NCI-H2107 (cell line): ENCODE results near the gene VPS50.
"Not testable (repeated sequence)": the region's sequence is repeated elsewhere in the genome, so short reads cannot be mapped to it uniquely, and the experiment has no call there.

Experiments
- DNase-seq: peaks from one replicate; lab custom pipeline; 2025; lab: John Stamatoyannopoulos, UW

Gene VPS50

GRCh38 chr7:93337052-93337451 is 104.9 kb downstream of the VPS50 start:
- DNase-seq = no peak

- DNase-seq = not testable (repeated sequence)
Observed at GRCh38 chr7:93342178-93342577, 110.0 kb downstream of the VPS50 start.

GRCh38 chr7:93350338-93350737 is 118.2 kb downstream of the VPS50 start:
- no peak for DNase-seq

- DNase-seq = no peak
Observed at GRCh38 chr7:93352881-93353280, 120.7 kb downstream of the VPS50 start.

DNA sequence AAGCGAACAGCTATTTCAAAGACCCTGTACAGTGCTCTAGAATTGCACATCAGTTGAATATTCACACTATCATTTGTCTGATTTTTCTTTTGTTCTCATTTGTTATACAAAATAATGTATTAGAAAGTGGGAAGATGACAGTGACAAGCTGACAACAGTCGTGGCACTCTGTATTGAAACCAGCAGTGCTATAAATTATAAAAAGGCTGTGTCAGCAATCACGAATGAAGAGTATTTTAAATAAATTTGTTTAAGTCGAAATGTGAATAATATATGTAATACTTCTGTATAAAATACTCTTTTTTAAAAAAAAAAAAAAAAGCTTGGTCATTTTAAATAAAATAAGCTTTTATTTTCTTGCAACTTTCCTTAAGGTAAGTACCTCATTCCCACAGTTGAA is 122.6 kb downstream of the VPS50 start:
- DNase-seq = no peak

GRCh38 chr7:93359520-93360198 is 127.5 kb downstream of the VPS50 start:
- DNase-seq = no peak

DNA sequence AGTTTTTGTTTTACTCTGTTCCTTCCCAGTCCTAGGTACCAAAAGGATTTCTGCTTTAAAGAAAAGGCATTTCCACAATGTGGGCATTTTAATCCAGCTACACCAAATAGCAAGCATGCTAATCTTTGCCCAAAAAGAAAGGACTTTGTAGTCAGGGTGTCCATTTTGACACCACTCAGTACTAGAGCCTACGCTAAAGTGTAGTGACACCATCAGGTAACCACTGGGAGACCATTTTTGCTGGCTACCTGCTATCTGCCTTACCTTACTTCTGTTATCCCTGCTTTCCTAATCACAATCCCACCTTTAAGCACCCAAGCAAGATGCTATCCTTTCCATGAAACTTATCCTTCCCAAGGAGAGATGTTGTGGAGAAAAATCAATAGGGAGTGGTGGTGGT is 129.7 kb downstream of the VPS50 start:
- DNase-seq = no peak

DNA sequence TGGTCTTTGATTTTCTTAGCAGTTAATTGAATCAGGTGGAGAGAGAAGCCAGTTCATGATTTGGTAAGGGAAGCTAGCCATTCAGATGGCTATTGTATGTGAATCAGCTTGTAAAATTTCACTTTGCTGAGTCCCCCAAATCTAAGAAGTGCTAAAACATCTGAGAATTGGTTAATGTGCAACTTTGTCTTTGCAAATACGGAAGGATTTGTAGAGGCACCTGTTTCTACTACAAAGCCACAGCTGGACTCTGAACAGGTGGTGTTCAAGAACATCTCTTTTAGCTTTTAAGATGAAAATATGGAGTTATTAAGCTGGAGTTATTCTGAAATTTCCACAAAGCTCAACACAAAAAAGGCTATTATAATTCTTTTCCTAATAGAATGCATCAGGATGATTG is 132.6 kb downstream of the VPS50 start:
- no peak for DNase-seq

DNA sequence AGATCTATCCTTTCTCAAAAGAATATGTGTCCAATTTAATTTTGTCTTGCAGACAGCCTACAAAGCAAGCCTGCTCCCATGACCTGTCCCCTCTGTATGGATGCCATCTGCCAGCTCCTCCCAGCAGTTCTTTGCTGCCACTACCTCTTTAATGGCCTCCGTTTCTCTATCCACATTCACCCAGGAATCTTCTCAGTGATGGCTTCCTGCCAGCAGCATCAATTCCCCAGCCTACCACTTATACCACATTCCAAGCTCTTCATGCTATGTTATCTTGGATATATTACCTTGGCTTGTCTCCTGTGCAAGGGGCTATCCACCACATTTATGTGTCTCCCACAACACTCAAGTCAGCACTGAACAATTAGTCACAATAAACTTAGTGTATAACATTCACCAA is 133.2 kb downstream of the VPS50 start:
- no peak for DNase-seq

DNA sequence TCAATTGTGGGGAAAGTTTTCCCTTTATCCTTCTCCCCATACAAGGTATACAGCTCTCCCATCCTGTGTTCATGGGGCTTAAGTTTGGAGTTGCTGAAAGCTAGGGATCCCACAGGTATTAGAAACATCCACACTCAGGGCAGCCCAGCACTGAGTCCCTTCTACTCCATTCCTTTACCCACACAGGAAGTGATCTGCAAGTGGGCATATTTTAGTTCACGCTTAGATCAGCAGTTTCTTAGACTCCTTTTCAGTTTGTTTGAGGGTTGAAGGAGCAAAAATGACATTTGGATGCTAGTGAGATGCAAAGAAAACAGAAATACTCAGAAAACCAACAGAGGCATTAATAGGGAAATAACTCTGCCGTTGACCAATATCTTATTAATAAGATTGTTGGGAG is 134.7 kb downstream of the VPS50 start:
- no peak for DNase-seq

DNA sequence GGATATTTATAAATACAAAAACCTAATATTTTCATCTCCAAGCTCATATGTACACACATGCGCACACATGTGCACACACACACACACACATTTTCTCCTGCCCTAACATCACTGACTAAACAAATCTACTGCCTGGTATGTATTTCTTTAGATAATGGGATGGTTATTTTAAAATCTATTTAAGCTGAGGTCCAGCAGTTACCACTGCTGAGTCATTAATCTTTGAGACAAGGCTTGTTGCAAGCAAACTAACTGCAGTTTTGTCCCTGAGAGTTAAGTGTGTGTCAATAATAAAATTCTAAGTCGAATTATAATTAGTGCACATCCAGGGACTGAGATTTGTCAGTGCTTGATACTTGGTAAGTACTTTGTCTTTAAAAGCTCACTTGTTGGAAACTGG is 135.1 kb downstream of the VPS50 start:
- no peak for DNase-seq

GRCh38 chr7:93370937-93371336 is 138.8 kb downstream of the VPS50 start:
- DNase-seq = not testable (repeated sequence)

- no peak for DNase-seq
Observed at GRCh38 chr7:93373537-93373936, 141.4 kb downstream of the VPS50 start.

- no peak for DNase-seq
Observed at GRCh38 chr7:93374345-93374940, 142.3 kb downstream of the VPS50 start.

DNA sequence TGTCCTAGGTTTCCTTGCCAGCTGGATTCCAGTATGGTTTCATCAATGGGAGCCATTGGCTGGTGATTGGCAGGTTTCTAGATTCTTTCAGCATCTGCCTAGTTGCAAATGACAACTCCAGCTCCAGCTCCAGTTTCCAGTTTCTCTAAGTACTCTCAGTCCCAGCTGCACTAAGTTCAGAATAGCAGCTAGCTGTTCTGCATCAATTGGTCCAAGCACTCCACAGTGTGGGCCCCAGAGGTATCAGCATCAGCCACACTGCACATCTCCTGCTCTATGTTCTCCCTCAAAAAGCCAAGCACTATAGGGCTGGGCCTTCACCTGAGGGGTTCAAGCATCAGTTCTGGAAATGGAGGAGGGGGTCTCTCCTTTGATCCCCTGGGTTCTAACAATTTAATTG is 143.4 kb downstream of the VPS50 start:
- no peak for DNase-seq

GRCh38 chr7:93378131-93378760 is 146.1 kb downstream of the VPS50 start:
- no peak for DNase-seq

DNA sequence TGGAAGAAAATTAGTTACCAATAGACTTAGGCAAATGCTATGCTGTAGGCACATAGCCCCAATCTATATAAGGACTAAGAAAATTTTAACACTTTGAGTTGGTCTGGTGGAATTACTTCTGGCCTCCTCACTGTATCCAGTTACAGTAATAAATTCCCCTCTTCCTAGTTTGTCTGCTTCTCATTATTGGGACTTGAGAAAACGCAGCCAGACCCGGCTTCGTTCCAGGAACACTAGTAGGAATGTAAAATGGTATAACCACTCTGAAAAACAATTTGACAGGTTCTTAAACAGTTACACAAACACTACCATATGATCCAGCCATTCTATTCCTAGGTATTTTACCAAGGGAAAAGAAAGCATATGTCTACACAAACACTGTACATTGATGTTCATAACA is 150.2 kb downstream of the VPS50 start:
- no peak for DNase-seq

- DNase-seq = no peak
Observed at GRCh38 chr7:93390660-93391059, 158.5 kb downstream of the VPS50 start.

DNA sequence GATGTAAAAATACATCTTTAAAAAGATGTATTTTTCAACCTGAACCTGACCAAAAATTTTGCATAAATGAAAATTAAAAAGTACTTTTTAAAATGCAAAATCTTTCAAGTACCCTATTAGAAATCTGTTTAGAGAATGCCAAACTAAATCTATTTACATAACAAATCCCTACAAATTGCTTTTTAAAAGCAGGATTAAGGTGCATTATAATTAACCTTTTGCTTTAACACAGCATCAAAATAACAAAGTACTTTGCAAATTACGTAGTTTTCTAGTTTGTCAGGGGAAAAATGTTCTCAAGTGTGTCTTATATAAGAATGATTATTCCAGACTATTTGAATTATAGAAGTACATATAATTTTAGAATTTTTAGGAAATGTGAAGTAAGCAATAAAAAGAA is 160.8 kb downstream of the VPS50 start:
- DNase-seq = no peak

- no peak for DNase-seq
Observed at GRCh38 chr7:93399642-93400041, 167.5 kb downstream of the VPS50 start.

- DNase-seq = no peak
Observed at GRCh38 chr7:93402944-93403343, 170.8 kb downstream of the VPS50 start.

DNA sequence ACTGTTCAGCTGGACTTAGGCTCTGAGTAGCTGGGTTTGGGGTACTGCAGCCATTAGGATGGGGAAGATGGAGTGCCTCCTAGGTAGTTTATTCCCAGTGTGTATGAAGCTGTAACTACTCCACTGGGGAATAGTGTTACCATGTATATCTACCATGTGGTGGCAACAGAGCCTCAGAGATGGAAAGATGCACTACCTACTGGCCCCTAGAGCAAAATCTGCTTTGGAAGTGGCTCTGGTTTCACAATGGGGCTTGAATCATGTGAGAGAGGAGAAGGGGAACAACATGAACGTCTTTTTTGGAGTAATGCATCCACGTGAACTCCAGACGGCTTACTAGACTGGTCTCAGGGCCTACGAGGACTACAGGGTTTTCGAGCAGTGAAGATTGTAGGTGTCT is 175.1 kb downstream of the VPS50 start:
- DNase-seq = no peak

DNA sequence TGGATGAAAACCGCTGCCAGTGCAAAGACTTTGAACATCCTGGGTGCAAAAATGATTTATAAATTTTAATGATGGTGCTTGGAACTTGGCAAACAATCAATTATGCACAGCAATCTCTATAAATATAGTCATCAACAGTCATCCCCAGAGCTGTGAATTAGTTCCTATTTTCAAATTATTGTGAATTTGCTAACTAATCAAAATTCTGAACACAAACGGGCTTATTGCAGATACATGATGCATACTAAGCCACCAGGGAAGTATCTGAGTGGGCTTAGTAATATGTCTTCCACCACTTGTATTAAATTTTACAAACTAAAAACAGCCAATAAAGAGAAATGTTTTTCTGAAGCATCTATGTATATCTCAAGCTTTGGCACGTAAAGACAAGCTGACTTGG is 177.2 kb downstream of the VPS50 start:
- no peak for DNase-seq
